Left forelimb (tissue), 1 donor: ENCODE results near the gene LMCD1.

Source experiments
- DNase-seq: peaks from one replicate; pipeline ENCODE4 v3.0.0-alpha.2; 2018; ENCODE audit warnings: low spot score

LMCD1 gene

GRCh38 chr3:8484409-8485140 is 17.0 kb upstream of the LMCD1 start:
- no peak for DNase-seq

- no peak for DNase-seq
Observed at GRCh38 chr3:8485141-8485870, 16.3 kb upstream of the LMCD1 start.

- DNase-seq = no peak
Observed at GRCh38 chr3:8485943-8486342, 15.7 kb upstream of the LMCD1 start.

- DNase-seq = no peak
Observed at GRCh38 chr3:8486434-8486833, 15.2 kb upstream of the LMCD1 start.

- no peak for DNase-seq
Observed at GRCh38 chr3:8486936-8487335, 14.7 kb upstream of the LMCD1 start.

- no peak for DNase-seq
Observed at GRCh38 chr3:8488411-8488810, 13.2 kb upstream of the LMCD1 start.

- no peak for DNase-seq
Observed at GRCh38 chr3:8488877-8489276, 12.7 kb upstream of the LMCD1 start.

GRCh38 chr3:8489278-8489792 is 12.3 kb upstream of the LMCD1 start:
- DNase-seq = no peak

GRCh38 chr3:8490079-8490552 is 11.5 kb upstream of the LMCD1 start:
- no peak for DNase-seq

- no peak for DNase-seq
Observed at GRCh38 chr3:8491271-8492144, 10.1 kb upstream of the LMCD1 start.

- DNase-seq = no peak
Observed at GRCh38 chr3:8492744-8493511, 8.7 kb upstream of the LMCD1 start.

GRCh38 chr3:8493744-8494143 is 7.9 kb upstream of the LMCD1 start:
- DNase-seq = no peak

- no peak for DNase-seq
Observed at GRCh38 chr3:8494327-8494726, 7.3 kb upstream of the LMCD1 start.

GRCh38 chr3:8497582-8497981 is 4.0 kb upstream of the LMCD1 start:
- DNase-seq = no peak

GRCh38 chr3:8499181-8499611 is 2.4 kb upstream of the LMCD1 start:
- no peak for DNase-seq

- no peak for DNase-seq
Observed at GRCh38 chr3:8500319-8500988, 1.2 kb upstream of the LMCD1 start.

GRCh38 chr3:8500989-8501370 is 643 bp upstream of the LMCD1 start:
- DNase-seq = no peak

GRCh38 chr3:8503461-8503860 is 1.8 kb downstream of the LMCD1 start:
- DNase-seq = no peak

GRCh38 chr3:8503871-8504610 is 2.4 kb downstream of the LMCD1 start:
- no peak for DNase-seq

- no peak for DNase-seq
Observed at GRCh38 chr3:8504611-8504973, 3.0 kb downstream of the LMCD1 start.
